GM23338 (cell line): ENCODE measurements around the gene CNOT6. TPM values are rescaled to one million over a fixed set of nuclear protein-coding genes. Genes with fewer than 3 reads are reported as not detected.
"Not testable (repeated sequence)": the region's sequence is repeated elsewhere in the genome, so short reads cannot be mapped to it uniquely, and the experiment has no call there.

Source experiments
- ATAC-seq: fragments of 200-7000 bp; cut with Tn5 transposase; 3 replicates; pipeline ENCODE4 v1.9.1; 2020
- DNase-seq: peaks from one replicate; pipeline ENCODE4 v3.0.0-alpha.2; 2015; ENCODE audit warnings: low spot score
- H2AFZ ChIP-seq: fragments of 200-600 bp; sonication (generic); 2 replicates; pipeline ENCODE4 v1.8.0; 2016; ENCODE audit warnings: antibody characterized with exemption, mild to moderate bottlenecking, moderate library complexity
- H3F3A ChIP-seq: fragments of 200-600 bp; sonication (generic); replicated peaks from 2 replicates; pipeline ENCODE4 v1.8.0; 2017; ENCODE audit warnings: antibody characterized with exemption, mixed run types, low read depth
- H3K27ac ChIP-seq: fragments of 200-600 bp; sonication (generic); 2 replicates; pipeline ENCODE4 v1.6.1; 2016; ENCODE audit warnings: low read depth
- H3K27me3 ChIP-seq: fragments of 200-600 bp; sonication (generic); 2 replicates; pipeline ENCODE4 v1.8.0; 2016; ENCODE audit warnings: mild to moderate bottlenecking, mixed run types, moderate library complexity; ENCODE audit not compliant: insufficient read depth
- H3K36me3 ChIP-seq: fragments of 200-600 bp; sonication (generic); 2 replicates; pipeline ENCODE4 v1.8.0; 2016; ENCODE audit warnings: mild to moderate bottlenecking; ENCODE audit not compliant: insufficient read depth
- H3K4me1 ChIP-seq: fragments of 200-600 bp; sonication (generic); 2 replicates; pipeline ENCODE4 v1.8.0; 2016; ENCODE audit warnings: mild to moderate bottlenecking, moderate library complexity; ENCODE audit not compliant: insufficient read depth
- H3K4me2 ChIP-seq: fragments of 200-600 bp; sonication (generic); 2 replicates; pipeline ENCODE4 v1.7.1; 2017; ENCODE audit warnings: mixed run types
- H3K4me3 ChIP-seq: fragments of 200-600 bp; sonication (generic); 2 replicates; pipeline ENCODE4 v1.6.1; 2016; ENCODE audit warnings: mixed run types
- H3K79me2 ChIP-seq: fragments of 200-600 bp; sonication (generic); replicated peaks from 2 replicates; pipeline ENCODE4 v1.8.0; 2017; ENCODE audit warnings: mild to moderate bottlenecking; ENCODE audit not compliant: insufficient read depth
- H3K9me2 ChIP-seq: fragments of 200-600 bp; sonication (generic); 2 replicates; pipeline ENCODE4 v1.8.0; 2017; ENCODE audit not compliant: insufficient read depth
- H4K20me1 ChIP-seq: fragments of 200-600 bp; sonication (generic); replicated peaks from 2 replicates; pipeline ENCODE4 v1.8.0; 2017; ENCODE audit warnings: mild to moderate bottlenecking; ENCODE audit not compliant: insufficient read depth
- H3K27ac Mint-ChIP-seq: 2 replicates; pipeline ENCODE4 v1.8.0; 2020; ENCODE audit warnings: inconsistent platforms, mild to moderate bottlenecking, moderate library complexity, mixed read lengths
- H3K27me3 Mint-ChIP-seq: 3 replicates; pipeline ENCODE4 v1.8.0; 2022; ENCODE audit warnings: low read depth, mild to moderate bottlenecking, moderate library complexity, mixed read lengths, inconsistent platforms; ENCODE audit not compliant: insufficient read depth, poor library complexity
- H3K36me3 Mint-ChIP-seq: 3 replicates; pipeline ENCODE4 v1.8.0; 2021; ENCODE audit warnings: low read depth, mild to moderate bottlenecking, inconsistent platforms, moderate library complexity, mixed read lengths
- H3K4me1 Mint-ChIP-seq: 3 replicates; pipeline ENCODE4 v1.8.0; 2020; ENCODE audit warnings: mild to moderate bottlenecking, inconsistent platforms, mixed read lengths
- H3K4me3 Mint-ChIP-seq: 3 replicates; pipeline ENCODE4 v1.8.0; 2021; ENCODE audit warnings: moderate library complexity, mild to moderate bottlenecking, inconsistent platforms, mixed read lengths
- H3K9me3 Mint-ChIP-seq: 3 replicates; pipeline ENCODE4 v1.8.0; 2020; ENCODE audit warnings: moderate library complexity, mild to moderate bottlenecking, inconsistent platforms, mixed read lengths
- ETS1 ChIP-seq: IDR thresholded peaks from 2 replicates; pipeline ENCODE4 v1.6.1; 2016; ENCODE audit warnings: antibody characterized with exemption
- EZH2 ChIP-seq: fragments of 200-600 bp; sonication (generic); IDR thresholded peaks from one replicate; pipeline ENCODE4 v1.8.0; 2017; ENCODE audit warnings: antibody characterized with exemption, mild to moderate bottlenecking, low read depth; ENCODE audit not compliant: unreplicated experiment
- JUNB ChIP-seq: IDR thresholded peaks from one replicate; pipeline ENCODE4 v1.6.1; 2016; ENCODE audit warnings: antibody characterized with exemption; ENCODE audit not compliant: unreplicated experiment
- POLR2AphosphoS5 ChIP-seq: IDR thresholded peaks from 2 replicates; pipeline ENCODE4 v1.6.1; 2016; ENCODE audit warnings: antibody characterized with exemption, low read depth
- STAT1 ChIP-seq: IDR thresholded peaks from one replicate; pipeline ENCODE4 v1.6.1; 2016; ENCODE audit warnings: antibody characterized with exemption; ENCODE audit not compliant: unreplicated experiment
- ZNF331 ChIP-seq: fragments of 250-450 bp; sonication (Bioruptor Pico); IDR thresholded peaks from 2 replicates; pipeline ENCODE4 v1.5.0; 2020; ENCODE audit warnings: low read depth, mild to moderate bottlenecking, moderate library complexity
- polyA plus RNA-seq: library from polyadenylated mRNA; unstranded; fragments of >200 nt; fragmentation: Nextera tagmentation; extraction: Ambion mirVana; gene quantifications from 2 replicates; pipeline ENCODE4 v1.2.1, GENCODE V29; 2016
- total RNA-seq: library from RNA; depleted of rRNA; stranded (reverse); fragments of >200 nt; shearing (Covaris generic); gene quantifications from 2 replicates; pipeline ENCODE4 v1.2.3, GENCODE V29; 2014

Gene CNOT6
- total and polyA plus RNA-seq, 2 experiments from 2014 or later: 14.6 to 38.7 TPM

- peak overlapping the region; percentile 84 for H3K4me3 Mint-ChIP-seq
- H3K9me2 ChIP-seq: no peaks in the 10 kb centered on the region
- peak overlapping the region; percentile 94 for H3K4me3 ChIP-seq
- no peaks in the 10 kb centered on the region for H3K27me3 ChIP-seq
- ATAC-seq (no peak), DNase-seq (no peak)
- H3K4me2 ChIP-seq: peak overlapping the region; percentile 99
- H3F3A ChIP-seq: 0 out of 2 replicates have a peak, but pooled peaks cover 4% of the 10 kb centered on the region
- peaks cover 57% of the 10 kb centered on the region for H4K20me1 ChIP-seq
- H3K27me3 Mint-ChIP-seq: peaks cover 11% of the 10 kb centered on the region
- H3K27ac ChIP-seq: peak overlapping the region; percentile 11; the same call in 1 of the 2 replicates
- peaks cover 68% of the 10 kb centered on the region for H3K79me2 ChIP-seq
- TF ChIP-seq ZNF331 (CRISPR knock-in tag): no peak
- TF ChIP-seq POLR2AphosphoS5: no peak
- TF ChIP-seq JUNB: no peak
- H3K4me1 Mint-ChIP-seq: peaks cover 32% of the 10 kb centered on the region
- H2AFZ ChIP-seq: no peak overlapping the region
- peaks cover 48% of the 10 kb centered on the region for H3K36me3 Mint-ChIP-seq
- peaks cover 18% of the 10 kb centered on the region for H3K4me1 ChIP-seq
- H3K36me3 ChIP-seq: peaks cover 10% of the 10 kb centered on the region; the same call in 1 of the 2 replicates
- peak overlapping the region; percentile 94 for H3K27ac Mint-ChIP-seq
- peaks cover 16% of the 10 kb centered on the region for H3K9me3 Mint-ChIP-seq
These were observed 2.0 kb downstream of the CNOT6 start for GRCh38 chr5:180495991-180496741.

DNA sequence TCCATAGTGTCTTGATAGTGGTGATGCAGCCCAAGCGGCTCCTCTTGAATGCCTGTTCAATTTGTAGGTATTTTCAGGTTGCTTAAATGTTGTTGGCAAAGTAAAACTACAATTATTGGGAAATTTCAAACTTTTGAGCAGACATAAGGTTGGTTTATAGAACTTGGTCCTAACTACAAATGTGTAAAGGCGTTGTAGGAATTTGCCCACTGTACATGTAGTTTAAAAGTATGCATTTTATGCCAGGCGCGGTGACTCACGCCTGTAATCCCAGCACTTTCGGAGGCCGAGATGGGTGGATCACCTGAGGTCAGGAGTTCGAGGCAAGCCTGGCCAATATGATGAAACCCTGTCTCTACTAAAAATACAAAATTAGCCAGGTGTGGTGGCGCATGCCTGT, 2.6 kb downstream of the CNOT6 start:
- not testable (repeated sequence) for H3K4me3 Mint-ChIP-seq, H3K36me3 ChIP-seq, H3K27me3 ChIP-seq, H3F3A ChIP-seq, H3K27ac ChIP-seq, DNase-seq, ATAC-seq, H2AFZ ChIP-seq, H3K9me2 ChIP-seq
- peaks cover 25% of the 10 kb centered on the region for H3K4me1 Mint-ChIP-seq
- Histone ChIP-seq H3K4me1 (peaks cover 12% of the 10 kb centered on the region), H3K79me2 (peaks cover 74% of the 10 kb centered on the region), H3K4me3 (peak overlapping the region; percentile 94; the same call in 1 of the 2 replicates), H4K20me1 (peaks cover 64% of the 10 kb centered on the region), H3K4me2 (peak overlapping the region; percentile 99)
- peaks cover 11% of the 10 kb centered on the region for H3K27me3 Mint-ChIP-seq
- H3K9me3 Mint-ChIP-seq: peaks cover 16% of the 10 kb centered on the region
- peak overlapping the region; percentile 94; the same call in 1 of the 2 replicates for H3K27ac Mint-ChIP-seq
- H3K36me3 Mint-ChIP-seq: peaks cover 43% of the 10 kb centered on the region

- H3K36me3 ChIP-seq, H2AFZ ChIP-seq, H3K4me3 ChIP-seq, H3K27me3 ChIP-seq, H3K27me3 Mint-ChIP-seq, H3K4me3 Mint-ChIP-seq, H3K27ac ChIP-seq, ATAC-seq, H3K27ac Mint-ChIP-seq, DNase-seq, H3K4me2 ChIP-seq, H3F3A ChIP-seq, H3K9me2 ChIP-seq: not testable (repeated sequence)
- Histone ChIP-seq H3K79me2 (peaks cover 85% of the 10 kb centered on the region), H4K20me1 (peaks cover 72% of the 10 kb centered on the region), H3K4me1 (peaks cover 12% of the 10 kb centered on the region)
- peaks cover 10% of the 10 kb centered on the region for H3K9me3 Mint-ChIP-seq
- H3K36me3 Mint-ChIP-seq: peaks cover 37% of the 10 kb centered on the region
- peaks cover 21% of the 10 kb centered on the region for H3K4me1 Mint-ChIP-seq
These were observed 3.7 kb downstream of the CNOT6 start for GRCh38 chr5:180497865-180498264.

DNA sequence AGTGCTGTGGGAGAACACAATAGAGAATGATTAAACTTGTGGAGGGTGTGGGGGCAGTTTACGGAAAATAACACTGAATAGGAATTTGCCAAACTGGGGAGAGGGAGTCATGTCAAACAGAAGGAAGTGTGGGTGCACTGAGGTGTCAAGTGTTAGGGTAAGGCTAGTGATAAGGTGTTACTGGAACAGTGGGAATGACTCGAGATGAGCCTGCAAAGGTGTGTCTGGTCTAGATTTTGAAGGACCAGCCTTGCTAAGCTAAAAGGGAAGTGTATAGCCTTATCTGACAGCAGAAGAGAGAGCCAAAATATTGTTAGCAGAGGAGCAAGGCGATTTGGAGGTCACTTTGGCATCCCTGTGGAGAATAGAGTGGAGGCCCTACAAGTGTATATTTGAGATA, 4.2 kb downstream of the CNOT6 start:
- H3K4me3 ChIP-seq: no peak overlapping the region
- H3K36me3 ChIP-seq: peaks cover 10% of the 10 kb centered on the region; the same call in 1 of the 2 replicates
- H2AFZ ChIP-seq: no peak overlapping the region
- peaks cover 33% of the 10 kb centered on the region for H3K36me3 Mint-ChIP-seq
- H3K27ac ChIP-seq: no peak overlapping the region
- H3K79me2 ChIP-seq: peaks cover 87% of the 10 kb centered on the region
- no peak overlapping the region for H3K4me2 ChIP-seq
- H3K9me2 ChIP-seq: no peaks in the 10 kb centered on the region
- H3K9me3 Mint-ChIP-seq: peaks cover 5% of the 10 kb centered on the region
- H3K4me1 Mint-ChIP-seq: peaks cover 18% of the 10 kb centered on the region
- no peak overlapping the region for H3K27ac Mint-ChIP-seq
- H3F3A ChIP-seq: 0 out of 2 replicates have a peak, but pooled peaks cover 4% of the 10 kb centered on the region
- DNase-seq (no peak), ATAC-seq (no peak)
- H3K27me3 ChIP-seq: no peaks in the 10 kb centered on the region
- peaks cover 77% of the 10 kb centered on the region for H4K20me1 ChIP-seq
- no peak overlapping the region for H3K4me3 Mint-ChIP-seq
- H3K4me1 ChIP-seq: peaks cover 12% of the 10 kb centered on the region
- H3K27me3 Mint-ChIP-seq: peaks cover 8% of the 10 kb centered on the region
- no peak for TF ChIP-seq STAT1
- TF ChIP-seq ETS1: no peak
- no peak for TF ChIP-seq EZH2
